Spleen (tissue), 7 donors: ENCODE results near the gene MYOM3.

ENCODE experiments used
- CTCF ChIP-seq, 11 experiments: fragments of 200-600 bp in 7 of 11; fragments of 450-650 bp in 4 of 11; sonication (generic) in 4 of 11; IDR thresholded peaks in 8 of 11; conservative IDR thresholded peaks in 3 of 11; 1 replicate in 7 of 11; 2 replicates in 4 of 11; pipeline versions ENCODE4 v1.4.0 to v1.8.0; 2016 to 2021; ENCODE audit warnings: antibody characterized with exemption in 11 of 11, inconsistent platforms in 4 of 11, mild to moderate bottlenecking in 1 of 11
- POLR2A ChIP-seq, 3 donors: fragments of 450-650 bp; IDR thresholded peaks; one replicate each; pipeline ENCODE4 v1.5.1; 2017; ENCODE audit warnings: antibody characterized with exemption in 3 of 3, mild to moderate bottlenecking in 1 of 3
- POLR2AphosphoS5 ChIP-seq, 3 donors: sonication (generic); formaldehyde crosslinking; IDR thresholded peaks; one replicate each; pipeline ENCODE4 v1.5.1; 2017; ENCODE audit warnings: antibody characterized with exemption in 3 of 3
- donor health status: DM: no; HTN: no; CAD: no; lungs with moderate emphysema.
- donor health status: DM: no; HTN: no; CAD: no.
- donor health status: DM: no; HTN: no; CAD: no.

- TF ChIP-seq CTCF (IDR thresholded peaks at IDR 0.05 in 8 of 11, conservative IDR thresholded peaks at IDR 0.05 in 3 of 11) (no peak), POLR2A (IDR thresholded peaks at IDR 0.05) (no peak), POLR2AphosphoS5 (IDR thresholded peaks at IDR 0.05) (no peak)
Observed at GRCh38 chr1:24121406-24121805, 9.5 kb upstream of the MYOM3 start.
